ELR (cell line): ENCODE measurements around the gene ARHGAP8.
A peak's percentile ranks its signal among the peaks of the same experiment; 100 is the strongest.

Experiments
- DNase-seq: peaks from one replicate; pipeline ENCODE4 v3.0.0-alpha.2; 2015; ENCODE audit warnings: low read depth

Gene ARHGAP8

DNA sequence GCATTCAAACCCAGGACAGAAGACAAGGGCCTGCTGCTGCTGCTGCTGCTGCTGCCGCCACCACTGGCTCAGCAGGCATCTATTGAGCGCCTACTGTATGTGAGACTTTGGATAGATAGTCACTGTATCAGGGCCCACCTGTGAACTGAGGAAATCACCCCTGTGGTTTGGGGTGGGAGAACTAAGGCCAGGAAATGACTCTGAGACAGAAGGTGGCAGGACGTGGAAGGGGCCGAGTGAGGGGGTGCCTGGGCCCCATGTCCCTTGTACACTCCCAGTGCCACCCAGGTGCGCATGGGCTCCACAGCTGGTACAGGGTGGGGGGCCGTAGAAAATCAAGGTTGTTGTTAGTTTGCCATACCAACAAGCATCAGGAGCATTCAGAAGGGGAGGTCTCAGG, 50.6 kb downstream of the ARHGAP8 start:
- no peak for DNase-seq

DNA sequence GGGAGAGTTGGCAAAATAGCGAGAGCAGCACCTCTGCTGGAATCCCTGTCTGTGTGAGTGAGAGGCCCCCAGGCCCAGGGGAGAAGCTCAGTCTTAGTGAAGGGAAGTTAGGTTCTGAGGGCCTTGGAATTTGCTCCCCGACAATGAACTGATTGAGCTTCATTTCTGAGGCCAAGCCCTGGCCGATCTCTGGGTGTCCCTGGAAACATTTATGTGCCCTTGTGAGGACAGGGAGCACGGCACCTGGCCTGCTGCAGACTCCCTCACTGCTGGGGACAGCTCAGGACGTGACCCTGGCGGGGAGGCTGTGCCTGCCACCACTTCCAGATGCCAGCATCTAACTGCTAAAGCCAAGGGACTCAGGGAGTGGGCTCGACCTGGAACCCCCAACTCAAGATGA, 52.0 kb downstream of the ARHGAP8 start:
- no peak for DNase-seq

DNA sequence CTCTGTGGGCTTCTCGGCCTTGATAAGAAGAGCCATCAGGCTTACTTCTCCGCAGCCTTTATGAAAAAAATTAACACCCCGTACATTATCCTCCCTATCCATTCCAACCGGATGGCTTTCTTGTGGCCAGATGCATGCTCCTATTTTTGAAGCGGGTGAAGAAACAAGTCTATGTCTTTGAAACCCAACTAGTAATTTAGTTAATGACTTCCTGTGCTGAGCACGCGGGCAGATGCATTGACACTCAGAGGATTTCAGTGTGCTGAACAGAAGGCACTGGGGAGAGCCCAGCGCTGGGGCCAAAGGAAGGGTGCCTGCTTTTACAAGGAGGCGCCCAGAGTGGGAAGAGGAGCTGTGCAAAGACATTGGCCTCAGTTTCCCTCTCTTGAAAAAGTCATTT, 53.3 kb downstream of the ARHGAP8 start:
- DNase-seq = no peak

DNA sequence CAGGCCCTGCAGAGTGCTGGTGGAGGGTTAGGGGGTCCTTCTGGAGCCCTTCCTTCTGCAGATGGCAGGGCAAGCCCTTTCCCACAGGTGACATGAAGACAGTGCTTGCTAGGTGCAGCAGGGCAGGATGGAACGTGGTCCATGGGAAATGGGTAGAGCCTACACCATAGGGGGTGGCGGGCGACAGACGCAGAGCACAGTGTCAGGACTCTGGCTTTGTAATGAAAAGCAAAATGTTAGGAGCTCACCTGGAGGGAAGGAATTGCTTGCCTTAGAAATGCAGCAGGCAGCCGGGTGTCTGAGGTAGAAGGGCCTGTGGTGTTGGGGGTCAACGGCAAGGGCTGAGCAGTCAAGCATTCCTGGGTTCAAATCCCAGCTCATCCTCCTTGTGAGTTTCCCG, 54.9 kb downstream of the ARHGAP8 start:
- no peak for DNase-seq

DNA sequence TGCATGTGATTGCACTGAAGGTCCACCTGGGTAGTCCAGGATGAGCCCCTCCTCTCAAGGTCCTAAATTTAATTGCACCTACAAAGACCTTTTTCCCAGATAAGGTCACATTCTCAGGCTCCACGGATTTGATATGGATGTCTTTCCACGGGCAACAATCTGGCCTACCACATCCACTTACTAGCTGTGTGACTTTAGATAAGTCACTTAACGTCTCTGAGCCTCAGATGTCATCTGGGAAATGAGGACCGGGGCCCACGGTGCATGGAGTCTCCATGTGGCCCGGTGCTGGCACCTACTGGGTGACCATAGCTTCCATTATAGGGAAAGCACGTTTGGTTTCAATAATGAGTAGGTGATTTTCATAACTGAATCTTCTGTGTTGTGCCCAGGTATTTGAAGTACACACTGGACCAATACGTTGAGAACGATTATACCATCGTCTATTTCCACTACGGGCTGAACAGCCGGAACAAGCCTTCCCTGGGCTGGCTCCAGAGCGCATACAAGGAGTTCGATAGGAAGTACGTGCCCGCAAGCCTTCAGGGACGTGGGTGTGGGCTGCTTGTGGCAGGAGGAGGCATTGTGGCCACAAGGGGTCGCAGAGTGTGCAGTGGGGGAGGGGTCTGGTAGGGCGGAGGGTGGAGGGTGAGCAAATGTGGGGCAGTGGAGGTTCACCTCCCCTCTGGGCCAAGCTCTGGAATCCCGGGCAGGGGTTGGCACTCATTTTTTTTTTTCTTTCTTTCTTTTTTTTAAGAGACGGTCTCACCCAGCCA, 55.7 kb downstream of the ARHGAP8 start:
- peak; percentile 8 for DNase-seq

DNA sequence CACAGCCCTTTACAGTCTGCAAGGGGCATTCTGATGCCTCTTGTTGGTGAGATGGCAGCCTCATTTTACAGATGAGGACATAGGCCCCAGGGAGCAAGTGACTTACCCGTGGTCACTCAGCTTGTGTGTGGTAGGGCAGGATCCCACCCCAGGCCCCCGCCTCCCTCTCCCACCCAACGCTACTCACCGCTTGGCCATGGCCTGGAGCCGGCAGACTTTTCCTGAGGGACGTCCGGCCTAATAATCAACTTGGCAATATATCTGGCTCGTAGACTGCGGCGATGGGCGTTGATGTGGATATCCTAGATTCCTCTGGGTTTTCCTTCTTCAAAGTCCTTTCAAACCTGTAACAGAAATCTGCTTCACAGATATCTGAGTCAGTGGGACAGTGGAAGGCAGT, 57.1 kb downstream of the ARHGAP8 start:
- DNase-seq = no peak

DNA sequence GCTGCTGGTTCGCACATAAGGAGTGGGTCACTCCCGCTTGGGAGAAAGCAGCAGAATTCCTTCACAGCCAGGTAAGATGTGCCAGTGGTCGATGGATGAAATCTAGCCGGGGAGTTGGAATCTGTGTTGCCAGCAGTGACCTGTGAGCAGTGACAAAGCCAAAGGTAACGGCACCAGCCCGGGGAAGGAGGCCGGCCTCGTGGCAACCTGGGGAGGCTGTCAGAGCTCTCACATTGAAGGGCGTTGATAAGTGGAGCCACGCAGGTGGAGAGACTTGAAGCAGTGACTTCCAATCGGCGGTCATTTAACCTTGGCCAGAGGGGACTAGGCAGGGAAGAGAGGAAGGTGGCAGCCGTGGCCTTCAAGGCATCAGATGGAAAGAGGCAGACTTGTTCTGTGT, 58.8 kb downstream of the ARHGAP8 start:
- no peak for DNase-seq

DNA sequence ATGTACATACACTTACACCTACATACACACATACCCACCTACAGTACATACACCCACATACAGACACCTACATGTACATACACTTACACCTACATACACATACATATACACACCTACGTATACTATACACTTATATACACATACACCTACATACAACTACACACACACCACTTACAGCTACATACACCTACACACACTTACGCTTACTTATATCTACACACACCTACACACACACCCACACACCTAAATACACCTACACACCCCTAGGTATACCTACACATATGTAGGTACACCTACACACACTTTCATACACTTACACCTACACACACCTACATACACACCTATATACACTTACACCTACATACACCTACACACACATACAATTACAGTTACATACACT, 61.0 kb downstream of the ARHGAP8 start:
- no peak for DNase-seq

DNA sequence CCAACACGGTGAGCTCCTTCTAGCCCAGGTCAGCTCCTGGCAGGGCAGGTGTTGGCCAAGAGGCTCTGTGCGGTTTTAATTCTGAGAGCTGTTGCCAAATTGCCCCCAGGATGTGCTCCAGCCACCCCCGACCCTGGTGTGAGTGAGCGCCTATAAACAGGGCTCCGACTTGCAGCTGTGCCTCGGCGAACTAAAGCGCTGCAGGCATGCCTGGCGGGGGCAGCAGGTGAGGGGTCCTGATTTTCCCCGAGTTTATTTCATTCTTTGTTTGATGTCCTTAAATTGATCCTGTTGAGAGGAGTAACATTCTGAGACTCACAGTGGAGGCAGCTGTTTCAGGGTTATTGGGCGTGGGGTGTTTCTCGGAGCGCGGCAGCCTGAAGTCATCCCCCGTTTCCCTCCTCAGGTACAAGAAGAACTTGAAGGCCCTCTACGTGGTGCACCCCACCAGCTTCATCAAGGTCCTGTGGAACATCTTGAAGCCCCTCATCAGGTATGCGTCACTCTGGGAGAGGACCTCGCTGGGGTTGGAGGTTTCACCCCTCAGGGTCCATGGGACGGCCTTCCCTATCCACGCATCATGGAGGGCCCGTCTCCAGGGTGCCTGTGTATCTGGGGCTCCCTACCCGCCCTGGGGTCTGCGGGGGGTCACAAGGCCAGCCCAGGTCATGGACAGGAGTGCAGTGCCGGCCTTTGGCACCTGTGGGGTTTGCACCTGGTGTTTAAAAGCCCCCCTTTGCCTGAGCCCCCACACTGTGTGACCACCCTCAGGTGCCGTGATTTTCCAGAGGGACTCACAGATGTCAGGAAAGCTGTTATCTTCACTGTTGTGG, 62.1 kb downstream of the ARHGAP8 start:
- no peak for DNase-seq

DNA sequence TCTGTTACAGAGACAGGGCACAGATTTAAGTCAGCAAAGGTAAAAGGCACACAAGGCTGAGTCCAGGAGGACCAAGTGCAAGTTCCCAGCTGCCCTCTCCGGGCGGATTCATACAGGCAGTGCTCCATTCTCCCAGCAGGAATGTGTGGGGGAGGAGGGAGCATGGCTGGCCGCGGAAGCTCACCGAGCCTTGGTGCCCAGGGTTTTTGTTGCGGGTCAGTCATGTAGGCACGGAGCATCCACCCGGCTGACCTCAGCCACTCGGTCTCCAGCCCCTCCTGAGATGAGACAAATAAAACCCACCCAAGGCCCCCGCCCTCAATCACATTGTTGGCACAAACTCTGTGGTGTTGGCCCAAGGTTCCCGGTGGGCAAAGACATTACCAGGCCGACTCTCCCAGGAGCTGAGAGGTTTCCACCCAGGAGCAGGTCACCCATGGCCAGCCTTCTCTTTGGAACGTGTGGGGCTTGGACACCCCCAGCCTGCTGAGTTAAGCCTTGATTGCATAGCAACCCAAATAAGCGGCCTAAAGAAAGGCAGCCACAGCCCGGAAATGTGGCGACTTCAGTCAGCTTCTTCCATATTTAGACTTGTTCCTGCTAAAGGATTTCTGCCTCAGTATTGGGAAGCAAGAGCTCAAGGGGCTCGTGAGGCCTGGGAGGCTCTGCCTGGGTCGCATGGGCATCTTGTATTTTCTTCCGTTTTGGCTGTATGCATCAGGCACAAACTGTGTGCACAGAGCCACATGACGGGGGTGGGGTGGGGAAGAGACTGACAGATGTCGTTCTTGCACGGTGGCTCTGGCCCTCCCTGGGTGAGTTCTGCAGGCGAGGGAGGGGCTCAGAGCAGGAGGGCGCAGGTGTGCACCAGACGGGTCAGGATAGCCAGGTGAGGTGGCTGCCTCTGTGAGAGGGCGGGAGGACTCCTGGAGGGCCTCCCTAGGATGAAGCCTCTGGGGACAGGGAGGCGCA, 63.0 kb downstream of the ARHGAP8 start:
- no peak for DNase-seq

DNA sequence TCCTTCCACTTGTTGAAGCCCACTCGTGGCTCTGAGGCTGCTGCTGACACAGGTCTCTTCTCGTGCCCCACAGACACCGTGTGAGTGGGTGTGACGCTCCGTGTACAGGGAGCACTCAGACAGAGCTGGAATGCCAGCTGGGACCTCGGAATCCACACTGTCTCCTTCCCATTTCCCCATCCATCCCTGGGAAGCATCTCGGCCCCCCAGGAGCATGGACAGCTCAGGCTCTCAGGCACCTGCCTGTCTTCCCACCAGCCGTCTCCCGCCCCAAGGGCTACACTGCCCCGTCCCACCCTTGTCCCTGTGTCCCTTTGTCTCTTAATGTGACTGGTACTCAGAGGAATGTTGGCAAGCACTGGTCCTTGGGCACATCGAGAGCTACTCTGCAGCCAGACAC, 63.8 kb downstream of the ARHGAP8 start:
- DNase-seq = no peak

DNA sequence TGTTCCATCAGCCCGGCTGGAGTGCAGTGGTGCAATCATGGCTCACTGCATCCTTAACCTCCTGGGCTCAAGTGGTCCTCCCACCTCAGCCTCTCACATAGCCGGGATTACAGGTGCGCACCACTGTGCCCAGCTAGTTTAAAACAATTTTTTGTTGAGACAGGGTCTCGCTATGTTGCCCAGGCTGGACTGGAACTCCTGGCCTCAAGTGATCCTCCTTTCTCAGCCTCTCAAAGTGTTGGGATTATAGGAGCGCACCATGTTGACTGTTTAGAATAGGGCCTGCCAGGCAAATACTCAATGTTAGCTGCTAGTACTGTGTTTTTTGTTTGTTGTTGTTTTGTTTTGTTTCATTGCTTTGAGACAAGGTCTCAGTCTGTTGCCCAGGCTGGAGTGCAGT, 66.4 kb downstream of the ARHGAP8 start:
- DNase-seq = no peak

DNA sequence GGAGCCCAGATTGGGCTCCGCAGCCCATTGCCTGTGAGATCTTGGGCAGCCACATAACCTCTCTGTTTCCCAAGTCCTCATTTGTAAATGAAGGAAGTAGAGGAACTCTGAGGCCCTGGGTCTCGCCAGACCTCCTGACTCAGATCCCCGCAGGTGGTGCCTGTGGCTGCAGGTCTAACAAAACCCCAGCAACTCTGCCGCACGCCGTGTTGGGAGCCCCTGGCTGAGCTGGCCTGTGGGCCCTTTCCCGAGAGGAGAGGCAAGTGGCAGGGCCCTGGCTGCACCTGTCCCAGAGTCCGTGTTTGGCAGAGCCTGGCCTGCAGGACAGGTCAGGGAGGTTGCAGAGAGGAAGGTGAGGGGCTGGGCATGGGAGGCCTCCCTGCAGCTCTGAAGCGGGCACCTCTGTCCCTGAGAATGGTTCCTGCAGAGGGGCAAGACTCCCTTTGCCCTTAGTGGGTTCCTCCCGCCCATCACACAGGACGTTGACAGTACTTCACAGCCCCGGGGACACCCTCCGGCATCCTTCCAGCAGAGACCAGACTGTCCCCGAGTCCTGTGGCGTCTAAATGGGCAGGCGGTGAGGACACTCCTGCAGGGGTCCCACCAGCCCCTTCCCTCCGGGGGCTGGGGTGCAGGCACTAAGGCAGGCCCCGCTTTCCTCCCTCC, 67.7 kb downstream of the ARHGAP8 start:
- no peak for DNase-seq

DNA sequence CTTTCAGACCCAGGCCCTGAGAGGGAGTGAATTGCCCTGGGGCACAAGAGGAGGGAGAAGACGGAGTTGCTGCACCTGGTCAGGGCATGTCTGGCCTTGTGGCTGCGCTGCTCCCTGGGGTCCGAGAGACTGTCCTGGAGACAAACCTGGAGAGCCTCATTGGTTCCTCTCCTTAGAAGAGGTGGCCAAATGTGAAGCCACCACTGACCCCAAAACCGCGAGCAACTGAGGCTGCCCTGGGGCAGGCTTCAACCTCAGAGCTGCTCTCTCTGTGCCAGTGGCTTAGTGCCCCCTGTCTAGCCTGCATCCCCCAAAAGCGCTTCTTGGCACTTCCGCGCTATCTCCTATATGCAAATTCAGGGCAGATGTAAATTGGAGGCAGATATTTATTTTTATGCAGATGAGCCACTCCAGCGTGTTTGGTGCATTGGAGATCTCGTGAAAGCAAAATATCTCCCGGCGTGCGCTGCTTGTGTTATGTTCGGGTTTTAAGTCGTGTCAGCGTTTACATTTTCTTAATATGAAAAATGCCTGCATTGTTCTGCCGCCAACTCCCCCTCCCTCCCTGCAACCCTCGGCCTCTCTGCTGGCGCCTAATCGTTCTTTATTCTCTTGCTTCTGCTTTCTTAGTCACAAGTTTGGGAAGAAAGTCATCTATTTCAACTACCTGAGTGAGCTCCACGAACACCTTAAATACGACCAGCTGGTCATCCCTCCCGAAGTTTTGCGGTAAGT, 69.5 kb downstream of the ARHGAP8 start:
- DNase-seq = no peak

DNA sequence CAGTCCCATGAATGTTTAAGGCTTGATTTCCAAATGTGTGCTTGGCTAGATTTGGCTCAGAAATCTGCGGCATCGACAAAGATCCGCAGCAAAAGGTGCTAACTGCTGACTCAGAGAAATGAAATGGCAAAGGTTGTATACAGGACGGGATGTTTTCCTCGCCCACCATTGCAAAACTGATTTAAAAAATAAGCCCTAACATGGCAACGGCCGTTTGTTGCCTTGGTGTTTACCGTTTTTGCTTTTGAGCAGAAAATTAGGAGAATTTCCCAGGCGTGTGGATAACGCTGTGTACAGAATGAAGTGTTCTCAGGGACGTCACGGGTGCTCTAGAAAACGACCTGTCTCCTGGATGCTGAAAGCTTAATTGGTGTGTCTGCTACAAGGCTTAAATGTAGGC, 70.2 kb downstream of the ARHGAP8 start:
- DNase-seq = no peak

DNA sequence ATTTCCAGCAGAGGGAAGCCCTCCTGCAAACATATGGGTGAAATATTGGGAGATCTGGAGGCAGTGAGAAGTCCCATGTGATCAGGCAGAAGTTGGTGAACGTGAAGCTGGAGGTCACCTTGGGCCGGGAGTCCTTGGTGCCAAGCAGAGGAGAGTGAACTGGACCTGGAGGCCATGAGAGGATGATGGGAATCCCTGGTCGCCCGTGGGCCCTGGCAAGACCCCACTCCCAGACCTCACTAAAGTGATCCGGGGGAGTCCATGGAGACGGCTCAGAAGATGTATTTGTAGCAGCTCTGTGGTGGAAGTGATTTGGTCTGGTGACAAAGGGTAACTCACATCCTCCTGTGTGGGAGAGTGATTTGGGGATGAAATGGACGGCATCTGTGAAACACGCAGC, 71.0 kb downstream of the ARHGAP8 start:
- no peak for DNase-seq

DNA sequence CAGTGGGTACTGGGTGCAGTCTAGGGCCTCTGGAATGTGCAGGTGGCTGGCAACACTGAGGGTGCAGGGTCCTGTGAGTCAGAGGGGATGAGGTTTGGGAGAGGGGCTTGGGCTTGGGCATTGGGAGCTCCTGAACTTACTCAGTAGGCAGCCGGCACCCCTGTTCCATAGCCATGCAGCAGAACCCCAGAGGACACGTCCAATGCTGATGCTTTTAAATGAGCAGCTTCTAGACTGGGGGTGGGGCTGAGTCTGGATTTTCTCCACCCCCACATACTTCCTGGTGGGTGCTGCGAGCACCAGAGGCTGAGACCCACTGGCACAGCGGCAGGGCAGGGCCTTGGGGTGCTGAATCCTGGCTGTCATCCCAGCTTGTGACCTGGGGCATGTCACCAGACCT, 71.4 kb downstream of the ARHGAP8 start:
- DNase-seq = no peak

DNA sequence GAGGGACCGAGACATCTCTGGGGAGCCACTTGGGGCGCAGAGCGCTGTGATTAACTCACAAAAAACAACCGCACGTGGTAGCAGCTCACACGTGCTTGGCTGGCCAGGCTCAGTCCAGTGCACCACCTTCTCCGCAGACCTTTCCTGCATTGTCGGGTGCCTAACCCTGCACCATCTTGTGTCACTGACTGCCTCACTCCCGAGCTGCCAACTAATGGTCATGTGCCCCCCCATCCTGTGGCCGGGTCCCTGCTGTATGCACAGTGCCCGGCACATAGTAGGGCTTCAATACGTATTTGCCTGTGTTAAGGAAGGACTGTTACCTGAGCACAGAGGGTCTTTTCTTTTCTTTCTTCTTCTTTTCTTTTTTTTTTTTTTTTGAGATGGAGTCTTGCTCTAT, 71.9 kb downstream of the ARHGAP8 start:
- DNase-seq = no peak

DNA sequence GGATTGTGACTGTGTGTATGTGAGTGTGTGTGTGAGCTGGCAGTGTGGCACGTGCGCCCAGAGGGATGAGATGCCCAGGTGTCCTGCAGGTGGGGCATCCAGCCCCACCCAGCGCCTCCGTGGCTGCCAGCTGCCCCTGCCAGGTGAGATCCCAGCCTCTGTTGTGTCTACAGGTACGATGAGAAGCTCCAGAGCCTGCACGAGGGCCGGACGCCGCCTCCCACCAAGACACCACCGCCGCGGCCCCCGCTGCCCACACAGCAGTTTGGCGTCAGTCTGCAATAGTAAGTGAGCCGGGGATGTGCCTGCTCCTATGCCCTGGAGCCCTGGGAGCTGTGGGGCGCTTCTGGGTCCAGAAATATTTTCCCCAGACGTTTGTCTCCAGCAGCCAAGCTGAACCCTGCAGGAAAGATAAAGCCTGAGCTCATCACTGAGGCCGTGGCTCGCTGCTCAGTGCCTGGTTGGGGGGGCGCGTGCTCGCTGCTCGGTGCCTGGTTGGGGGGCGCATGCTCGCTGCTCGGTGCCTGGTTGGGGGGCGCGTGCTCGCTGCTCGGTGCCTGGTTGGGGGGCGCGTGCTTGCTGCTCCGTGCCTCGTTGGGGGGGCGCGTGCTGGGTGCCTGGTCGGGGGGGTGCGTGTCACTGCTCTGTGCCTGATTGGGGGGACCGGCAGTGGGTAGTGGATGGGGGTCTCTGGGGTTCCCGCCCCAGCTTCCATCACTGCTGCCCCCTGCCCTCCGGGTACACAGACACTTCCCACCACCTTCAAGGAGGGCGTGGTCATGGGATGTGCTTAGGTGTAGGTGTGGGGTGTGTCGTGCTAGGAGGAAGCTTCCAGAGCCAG, 73.2 kb downstream of the ARHGAP8 start:
- DNase-seq = no peak

DNA sequence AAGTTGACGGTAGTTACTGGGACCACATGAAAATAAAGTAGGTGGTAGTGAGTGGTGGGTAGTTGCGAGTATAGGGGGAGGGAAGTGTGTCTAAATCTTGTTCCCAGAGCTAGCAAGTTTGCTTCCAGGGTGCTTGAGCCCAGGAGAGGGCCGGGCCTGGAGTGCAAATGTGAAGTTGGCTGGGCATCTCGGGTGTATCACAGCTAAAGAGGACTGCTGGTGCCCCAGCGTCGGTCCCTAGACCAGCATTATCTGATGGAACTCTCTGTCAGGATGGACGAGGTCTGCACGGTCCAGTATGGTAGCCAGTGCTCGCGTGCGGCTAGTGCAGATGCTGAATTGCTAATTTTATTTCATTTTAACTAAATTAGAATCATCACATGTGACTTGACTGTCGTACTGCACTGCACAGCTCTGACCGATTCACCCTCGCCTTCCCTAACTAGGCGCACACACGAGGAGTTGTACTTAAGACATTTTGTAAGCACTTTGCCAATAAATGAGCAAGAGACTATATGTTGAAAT, 75.4 kb downstream of the ARHGAP8 start:
- no peak for DNase-seq
